GM06990 (cell line): ENCODE results near the gene SLC9A9.

ENCODE experiments used
- DNase-seq: peaks from one replicate; pipeline ENCODE4 v3.0.0-alpha.2; 2011; ENCODE audit not compliant: insufficient read length; ENCODE audit errors: extremely low read depth
- H3K27me3 ChIP-seq: replicated peaks from 2 replicates; pipeline ENCODE4 v1.6.0; 2011; ENCODE audit warnings: low read length; ENCODE audit not compliant: control insufficient read depth, insufficient read depth
- H3K36me3 ChIP-seq: 2 replicates; pipeline ENCODE4 v1.5.1; 2011; ENCODE audit warnings: low read length; ENCODE audit not compliant: control insufficient read depth, insufficient read depth
- H3K4me3 ChIP-seq: replicated peaks from 2 replicates; pipeline ENCODE4 v1.5.1; 2011; ENCODE audit warnings: low read depth, mild to moderate bottlenecking, control low read depth, low read length
- CTCF ChIP-seq: IDR thresholded peaks from 2 replicates; pipeline ENCODE4 v1.5.1; 2011; ENCODE audit warnings: low read length, control low read depth, mild to moderate bottlenecking, inconsistent platforms; ENCODE audit not compliant: insufficient read depth, poor library complexity, severe bottlenecking

The SLC9A9 gene

GRCh38 chr3:143629726-143630125, 218.5 kb downstream of the SLC9A9 start:
- TF ChIP-seq CTCF, result no peak

GRCh38 chr3:143628971-143629370, 219.3 kb downstream of the SLC9A9 start:
- no peaks in the 10 kb centered on the region for H3K36me3 ChIP-seq
- H3K4me3 ChIP-seq, result no peak overlapping the region
- TF ChIP-seq CTCF, result no peak
- no peak for DNase-seq
- no peaks in the 10 kb centered on the region for H3K27me3 ChIP-seq

More at GRCh38 chr3:143629726-143630125, 218.5 kb downstream of the SLC9A9 start:
- Histone ChIP-seq H3K27me3 (no peaks in the 10 kb centered on the region), H3K4me3 (no peak overlapping the region), H3K36me3 (no peaks in the 10 kb centered on the region)
- no peak for DNase-seq

GRCh38 chr3:143627336-143627735, 220.9 kb downstream of the SLC9A9 start:
- no peak for TF ChIP-seq CTCF
- Histone ChIP-seq H3K27me3 (no peaks in the 10 kb centered on the region), H3K4me3 (no peak overlapping the region), H3K36me3 (no peaks in the 10 kb centered on the region)
- DNase-seq, result no peak

- no peak for TF ChIP-seq CTCF
- no peaks in the 10 kb centered on the region for H3K27me3 ChIP-seq
- H3K36me3 ChIP-seq, result no peaks in the 10 kb centered on the region
- no peak for DNase-seq
- no peak overlapping the region for H3K4me3 ChIP-seq
Observed at GRCh38 chr3:143619231-143619630, 229.0 kb downstream of the SLC9A9 start.

GRCh38 chr3:143617050-143617449, 231.2 kb downstream of the SLC9A9 start:
- no peak for DNase-seq
- Histone ChIP-seq H3K36me3 (no peaks in the 10 kb centered on the region), H3K4me3 (no peak overlapping the region), H3K27me3 (no peaks in the 10 kb centered on the region)
- TF ChIP-seq CTCF, result no peak

GRCh38 chr3:143613226-143613625, 235.0 kb downstream of the SLC9A9 start:
- H3K4me3 ChIP-seq, result no peak overlapping the region
- TF ChIP-seq CTCF, result no peak
- no peaks in the 10 kb centered on the region for H3K36me3 ChIP-seq
- no peaks in the 10 kb centered on the region for H3K27me3 ChIP-seq
- no peak for DNase-seq
